GM21619 (cell line): ENCODE measurements around the gene GCM1.
"Not testable (repeated sequence)": the region's sequence is repeated elsewhere in the genome, so short reads cannot be mapped to it uniquely, and the experiment has no call there.

ENCODE experiments used
- ATAC-seq: cut with Tn5 transposase; IDR thresholded peaks from one replicate; pipeline ENCODE4 v1.9.1; 2021; ENCODE audit not compliant: unreplicated experiment

GCM1 gene, protein sequence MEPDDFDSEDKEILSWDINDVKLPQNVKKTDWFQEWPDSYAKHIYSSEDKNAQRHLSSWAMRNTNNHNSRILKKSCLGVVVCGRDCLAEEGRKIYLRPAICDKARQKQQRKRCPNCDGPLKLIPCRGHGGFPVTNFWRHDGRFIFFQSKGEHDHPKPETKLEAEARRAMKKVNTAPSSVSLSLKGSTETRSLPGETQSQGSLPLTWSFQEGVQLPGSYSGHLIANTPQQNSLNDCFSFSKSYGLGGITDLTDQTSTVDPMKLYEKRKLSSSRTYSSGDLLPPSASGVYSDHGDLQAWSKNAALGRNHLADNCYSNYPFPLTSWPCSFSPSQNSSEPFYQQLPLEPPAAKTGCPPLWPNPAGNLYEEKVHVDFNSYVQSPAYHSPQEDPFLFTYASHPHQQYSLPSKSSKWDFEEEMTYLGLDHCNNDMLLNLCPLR

DNA sequence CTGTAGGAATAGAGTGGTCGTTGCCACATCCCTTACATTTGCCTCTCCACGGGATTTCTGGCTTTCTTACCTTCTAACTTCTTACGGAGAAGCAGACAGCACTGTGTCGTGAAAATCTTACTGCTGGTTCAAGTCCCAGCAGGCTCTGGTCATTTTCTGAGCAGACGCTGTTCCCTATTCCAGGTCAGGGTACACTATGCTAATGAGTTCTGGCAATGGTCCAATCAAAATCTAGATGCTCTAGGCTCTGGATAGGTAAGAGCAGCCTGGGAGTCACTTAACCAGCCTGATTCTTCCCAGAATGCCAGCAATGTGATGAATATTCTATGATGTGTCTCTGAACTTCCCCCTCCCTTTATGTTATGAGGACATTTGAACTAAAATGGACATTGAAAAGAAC lies at the start of gene GCM1:
TSS of gene GCM1 (minus strand) at position 158 of the 400 bp plus-strand sequence. CDS start 3,209 bp downstream, outside the sequence.
- ATAC-seq = no peak

DNA sequence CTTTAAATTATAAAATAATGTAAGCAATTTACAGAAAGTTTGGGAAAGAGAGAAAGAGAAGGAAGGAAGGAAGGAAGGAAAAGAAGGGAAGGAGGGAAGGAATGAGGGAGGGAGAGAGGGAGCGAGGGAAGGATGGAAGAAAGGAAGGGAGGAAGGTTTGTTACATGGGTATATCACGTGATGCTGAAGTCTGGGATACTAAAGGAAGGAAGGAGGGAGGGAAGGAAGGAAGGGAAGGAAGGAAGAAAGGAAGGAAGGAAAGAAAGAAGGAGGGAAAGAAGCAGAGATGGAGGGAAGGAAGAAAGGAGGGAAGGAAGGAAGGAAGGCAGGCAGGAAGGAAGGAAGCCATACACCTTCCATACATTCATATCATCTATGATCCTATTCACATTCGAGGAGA lies 48.9 kb upstream of the GCM1 start:
- no peak for ATAC-seq

DNA sequence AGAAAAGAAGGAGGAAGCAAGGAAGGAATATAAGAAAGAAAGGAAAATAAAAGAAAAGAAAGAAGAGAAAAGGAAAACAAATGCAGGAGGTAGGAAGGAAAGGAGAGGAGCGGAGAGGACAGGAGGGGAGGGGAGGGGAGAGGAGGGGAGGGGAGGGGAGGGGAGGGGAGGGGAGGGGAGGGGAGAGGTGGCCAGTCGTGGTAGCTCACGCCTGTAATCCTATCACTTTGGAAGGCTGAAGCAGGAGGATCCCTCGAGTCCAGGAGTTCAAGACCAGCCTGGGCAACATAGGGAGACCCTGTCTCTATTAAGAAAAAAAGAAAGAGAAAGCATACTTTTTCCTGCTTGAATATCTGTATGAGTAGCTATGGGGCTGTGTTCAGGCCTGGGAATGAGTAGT lies 46.4 kb upstream of the GCM1 start:
- ATAC-seq = no peak

DNA sequence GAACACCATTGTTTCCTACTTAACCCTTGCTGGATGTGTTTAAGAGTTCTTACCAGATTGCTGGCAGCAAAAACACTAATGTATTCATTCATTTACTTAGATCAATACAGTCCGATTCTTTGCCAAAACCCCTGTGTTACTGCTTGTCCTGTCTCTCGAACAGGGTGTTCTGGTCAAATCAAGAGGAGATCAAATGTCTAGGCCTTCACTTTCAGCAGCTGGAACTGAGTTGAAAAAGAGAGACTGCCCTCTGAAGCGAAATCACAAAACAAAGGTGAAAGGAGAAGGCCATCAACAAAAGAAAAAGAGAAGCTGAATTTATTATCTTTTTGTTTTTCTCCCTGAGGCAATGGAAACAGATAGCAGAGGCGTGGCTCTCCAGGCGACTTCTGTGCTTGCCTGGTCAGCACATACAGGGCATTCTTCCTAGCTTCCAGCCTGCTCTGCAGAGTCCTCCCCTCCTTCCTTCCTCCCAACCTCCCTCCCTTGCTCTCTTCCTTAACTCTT lies 44.1 kb upstream of the GCM1 start:
- ATAC-seq = no peak

DNA sequence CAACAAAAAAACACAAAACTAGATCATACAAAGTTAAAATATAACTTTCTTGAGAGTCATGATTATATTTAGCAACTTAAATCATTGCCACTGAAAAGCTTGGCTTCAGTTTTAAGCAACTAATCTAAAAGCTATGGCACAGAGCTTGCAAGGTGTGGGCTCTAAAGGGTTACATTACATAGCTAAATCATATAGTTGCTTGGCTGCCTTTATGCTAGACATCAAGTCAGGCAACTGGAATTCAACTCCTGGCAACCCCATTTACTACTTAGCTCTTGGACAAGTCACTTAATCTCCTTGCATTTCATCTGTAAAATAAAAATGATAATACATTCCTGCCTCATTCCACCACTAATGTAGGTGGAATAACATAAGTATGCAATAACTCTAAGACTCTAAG lies 40.9 kb upstream of the GCM1 start:
- ATAC-seq = no peak

DNA sequence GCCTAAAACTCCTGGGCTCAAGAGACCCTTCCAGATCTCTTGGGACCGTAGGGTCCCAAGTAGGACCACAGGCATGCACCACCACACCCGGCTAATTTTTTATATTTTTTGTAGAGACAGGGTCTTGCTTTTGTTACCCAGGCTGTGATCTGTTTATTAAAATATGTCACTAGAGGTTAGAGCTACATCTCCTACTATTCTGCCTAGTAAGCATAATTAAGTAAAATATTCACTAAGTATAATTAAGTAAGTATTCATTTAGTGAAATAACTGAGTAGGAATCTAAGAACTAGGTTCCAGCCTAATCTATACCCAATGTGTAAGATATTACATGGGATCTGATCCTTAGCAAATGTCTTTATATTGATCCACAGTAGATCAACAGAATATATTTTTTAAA lies 40.2 kb upstream of the GCM1 start:
- no peak for ATAC-seq

DNA sequence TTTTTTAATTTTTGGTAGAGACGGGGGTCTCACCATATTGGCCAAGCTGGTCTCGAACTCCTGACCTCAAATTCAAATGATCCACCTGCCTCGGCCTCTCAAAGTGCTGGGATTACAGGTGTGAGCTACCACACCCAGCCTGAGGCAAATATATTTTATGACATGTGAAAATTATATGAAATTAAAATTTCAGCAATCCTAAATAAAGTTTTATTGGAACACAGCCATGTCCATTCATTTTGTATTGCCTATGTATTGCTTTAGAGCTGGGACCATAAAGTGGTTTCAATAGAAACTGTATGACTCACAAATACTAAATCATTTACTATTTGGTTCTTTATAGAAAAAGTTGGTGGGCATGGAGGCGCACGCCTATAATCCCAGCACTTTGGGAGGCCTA lies 32.0 kb upstream of the GCM1 start:
- no peak for ATAC-seq

DNA sequence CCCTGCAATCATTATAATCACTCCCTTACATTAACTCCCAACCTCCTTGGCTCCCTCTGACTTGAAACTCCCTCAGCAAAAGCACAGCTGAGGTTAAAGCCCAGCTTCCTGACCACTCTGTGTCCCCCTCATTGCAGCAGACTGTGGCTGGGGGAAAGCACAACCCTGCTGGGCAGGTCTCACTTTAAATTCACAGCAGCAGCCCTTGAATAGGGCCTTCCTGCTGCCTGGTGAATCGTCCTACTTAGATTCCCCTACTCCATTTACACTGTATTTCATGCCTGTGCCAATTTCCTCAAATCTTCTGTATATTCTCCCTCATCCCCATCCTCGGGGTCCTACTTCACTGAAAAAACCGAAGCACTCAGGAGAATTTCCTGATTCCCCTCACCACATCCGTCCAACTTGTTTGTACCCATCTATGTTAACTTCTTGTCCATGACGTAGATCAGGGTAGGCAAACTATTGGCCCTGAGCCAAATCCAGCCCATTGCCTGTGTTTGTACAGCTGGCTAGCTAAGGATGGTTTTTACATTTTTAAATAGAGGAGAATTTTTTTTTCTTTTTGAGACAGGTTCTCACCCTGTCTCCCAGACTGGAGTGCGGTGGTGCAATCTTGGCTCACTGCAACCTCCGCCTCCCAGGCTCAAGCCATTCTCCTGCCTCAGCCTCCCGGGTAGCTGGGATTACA lies 31.5 kb upstream of the GCM1 start:
- ATAC-seq = no peak

DNA sequence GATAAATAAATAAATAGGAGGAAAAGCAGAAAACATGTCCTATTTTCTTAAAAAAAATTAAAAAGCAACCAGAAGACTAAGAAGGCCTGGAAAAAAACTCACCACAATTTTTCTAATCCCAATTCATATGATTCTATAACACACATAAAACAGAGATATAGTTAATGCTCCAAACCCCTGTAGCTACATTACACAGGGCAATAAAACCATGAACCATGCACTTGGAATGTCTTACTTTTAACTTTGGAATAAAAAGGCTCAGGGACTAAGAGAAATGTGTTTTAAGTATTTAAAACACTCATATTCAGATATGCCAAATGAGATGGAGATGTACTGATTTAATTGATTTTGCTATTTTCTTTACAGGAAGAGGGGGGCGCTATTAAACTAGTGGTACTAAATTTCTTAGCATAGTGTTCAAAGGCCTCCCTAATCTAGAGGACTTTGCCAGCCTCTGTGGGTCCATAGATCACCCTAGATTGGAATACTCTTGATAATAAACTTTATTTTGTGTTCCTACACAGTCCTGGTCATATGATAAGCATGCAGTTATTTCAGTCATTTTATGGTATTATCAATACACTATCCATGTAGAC lies 30.3 kb upstream of the GCM1 start:
- ATAC-seq = no peak

DNA sequence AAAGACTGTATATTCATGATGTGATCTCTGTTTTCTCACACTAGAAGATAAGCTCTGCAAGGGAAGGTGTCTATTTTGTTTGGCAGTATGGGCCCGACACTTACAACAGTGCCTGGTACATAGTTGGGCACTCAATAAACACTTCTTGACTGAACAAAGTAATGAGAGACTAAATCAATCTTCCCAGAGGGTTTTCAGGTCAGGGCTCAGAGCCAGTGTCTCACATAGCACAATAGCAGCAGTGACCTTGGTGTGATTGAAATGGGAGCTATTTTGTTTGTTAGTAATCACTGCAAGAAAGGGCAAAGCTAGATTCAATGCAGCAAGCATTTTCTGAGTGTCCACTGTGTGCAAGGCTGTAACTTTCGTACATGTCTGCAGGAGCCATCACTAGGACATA lies 26.4 kb upstream of the GCM1 start:
- no peak for ATAC-seq

DNA sequence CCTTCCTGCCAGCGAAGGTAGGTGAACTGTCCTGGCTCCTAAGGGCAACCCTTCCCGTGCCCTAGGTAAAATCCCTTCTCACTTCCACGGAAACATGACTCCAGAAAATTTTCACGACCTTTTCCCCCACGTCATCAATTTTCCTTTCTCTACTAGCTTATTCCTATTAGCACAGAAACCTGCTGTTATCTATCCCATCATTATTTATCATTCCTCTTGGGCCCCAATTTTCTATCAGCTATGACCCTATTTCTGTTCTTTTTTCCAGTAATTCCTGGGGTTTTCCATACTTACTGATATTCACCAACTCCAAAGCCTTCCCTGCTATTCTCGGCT lies 23.8 kb upstream of the GCM1 start:
- ATAC-seq = no peak

DNA sequence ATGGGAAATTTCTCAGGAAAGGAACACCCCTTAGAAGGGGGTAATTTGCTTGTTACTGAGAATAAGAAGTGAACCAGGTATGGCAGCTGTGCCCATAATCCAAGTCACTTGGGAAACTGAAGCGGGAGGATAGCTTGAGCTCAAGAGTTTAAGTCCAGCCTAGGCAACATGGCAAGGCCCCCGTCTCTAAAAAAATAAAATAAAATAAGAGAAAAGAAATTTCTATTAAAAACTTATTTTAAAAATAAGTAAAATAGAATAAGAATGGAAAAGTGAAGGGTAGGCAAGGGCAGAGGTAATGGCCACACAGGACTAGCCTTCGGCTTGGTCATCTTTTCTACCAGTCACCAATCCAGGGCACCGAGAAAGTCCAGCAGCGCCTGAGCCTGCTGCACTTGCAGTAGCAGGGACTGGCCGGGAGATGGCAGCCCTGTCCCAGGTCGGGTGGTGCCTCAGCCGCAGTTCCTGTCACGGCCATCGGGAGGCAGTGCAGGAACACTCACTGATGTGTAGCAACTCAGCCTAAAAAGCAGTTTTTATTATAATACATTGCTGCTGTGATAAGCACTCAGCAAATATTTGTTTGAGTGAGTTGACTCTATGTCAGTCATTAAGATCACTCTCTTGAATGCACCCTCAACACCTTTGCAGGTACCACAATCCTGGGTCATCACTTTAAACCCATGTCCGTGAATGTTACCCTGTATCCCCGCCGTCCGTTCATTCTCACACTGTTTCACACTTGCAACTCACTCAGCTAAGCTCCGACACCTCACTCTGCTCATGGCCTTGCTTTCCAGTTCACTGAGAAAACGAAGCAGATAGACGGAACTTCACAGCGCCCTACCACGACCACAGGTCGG lies 23.2 kb upstream of the GCM1 start:
- ATAC-seq = peak; percentile 72

DNA sequence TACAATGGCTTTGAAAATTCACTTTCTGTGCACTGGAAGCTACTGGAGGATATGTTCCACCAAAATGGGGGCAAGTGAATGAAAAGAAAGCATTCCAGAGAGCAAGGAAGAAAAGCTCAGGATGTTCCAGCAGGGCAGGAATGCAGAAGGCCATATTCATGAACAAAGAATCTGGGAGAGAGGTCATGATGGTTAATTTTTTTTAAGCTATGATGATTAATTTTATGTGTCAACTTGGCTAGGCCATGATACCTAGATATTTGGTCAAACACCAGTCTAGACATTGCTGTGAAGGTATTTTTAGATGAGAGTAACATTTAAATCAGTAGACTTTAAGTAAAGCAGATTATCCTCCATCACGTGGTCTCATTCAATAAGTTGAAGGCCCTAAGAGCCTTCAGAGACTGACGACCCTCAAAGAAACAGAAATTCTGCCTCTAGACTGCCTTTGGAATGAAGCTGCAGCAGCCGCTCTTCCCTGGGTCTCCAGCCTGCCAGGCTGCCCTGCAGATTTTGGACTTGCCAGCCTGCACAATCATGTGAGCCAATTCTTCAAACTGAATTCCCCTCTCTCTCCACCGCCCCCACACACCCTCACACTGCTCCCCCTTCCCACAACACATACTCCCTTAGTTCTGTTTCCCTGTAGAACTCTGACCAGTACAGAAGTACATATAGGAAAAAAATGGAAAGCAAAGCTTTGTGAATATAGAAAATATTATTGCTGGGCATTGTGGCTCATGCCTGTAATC lies 20.1 kb upstream of the GCM1 start:
- no peak for ATAC-seq

DNA sequence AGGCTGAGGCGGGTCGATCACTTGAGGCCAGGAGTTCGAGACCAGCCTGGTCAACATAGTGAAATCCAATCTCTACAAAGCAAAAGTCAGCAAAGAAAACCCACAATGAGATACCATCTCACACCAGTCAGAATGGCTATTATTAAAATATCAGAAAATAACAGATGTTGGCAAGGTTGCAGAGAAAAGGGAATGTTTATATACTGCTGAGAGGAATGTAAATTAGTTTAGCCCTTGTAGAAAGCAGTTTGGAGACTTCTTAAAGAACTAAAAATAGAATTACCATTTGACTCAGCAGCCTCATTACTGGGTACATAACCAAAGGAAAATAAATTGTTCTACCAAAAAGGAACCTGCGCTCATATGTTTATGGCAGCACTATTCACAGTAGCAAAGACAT lies 16.7 kb upstream of the GCM1 start:
- ATAC-seq = no peak

DNA sequence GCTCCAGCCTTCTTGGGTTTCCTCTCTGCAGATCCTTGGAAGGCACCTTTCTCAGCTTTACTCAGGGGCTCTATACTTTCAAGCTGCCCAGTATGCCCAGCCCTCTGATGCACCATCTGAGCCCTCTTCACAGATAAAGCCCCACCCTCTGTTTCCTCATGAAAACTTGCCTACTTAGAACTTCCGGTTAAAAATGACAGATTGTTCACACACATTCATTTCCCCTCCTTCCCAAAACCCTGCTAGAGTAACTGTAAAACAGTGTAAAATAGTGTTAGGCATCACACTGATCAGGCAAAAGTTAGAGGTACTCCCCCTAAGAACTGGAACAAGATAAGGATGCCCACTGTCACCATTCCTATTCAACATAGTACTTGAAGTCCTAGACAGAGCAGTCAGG lies 14.0 kb upstream of the GCM1 start:
- ATAC-seq = no peak

DNA sequence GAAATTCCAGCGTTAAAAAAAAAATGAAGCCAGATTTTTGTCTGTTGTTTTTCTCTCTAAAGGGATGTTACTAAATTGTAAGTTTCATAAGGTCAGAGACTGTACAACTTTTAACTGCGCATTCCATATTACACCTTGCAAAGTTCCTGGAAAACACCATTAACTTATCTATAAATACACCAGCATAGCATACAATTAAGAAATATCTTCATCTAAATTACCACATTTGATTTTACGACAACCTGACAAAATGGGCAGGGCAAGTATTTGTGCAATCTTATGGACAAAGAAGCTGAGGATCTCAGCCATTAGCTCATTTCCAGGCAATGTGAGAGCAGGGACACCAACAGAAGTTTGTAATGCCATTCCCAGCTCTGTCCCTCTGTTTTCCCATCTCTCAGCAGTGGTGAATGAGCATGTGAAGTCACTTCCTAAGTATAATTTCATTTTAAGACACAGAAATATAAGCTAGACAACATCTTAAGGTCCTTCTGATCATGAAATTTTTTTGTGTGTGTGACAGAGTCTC lies 12.9 kb upstream of the GCM1 start:
- ATAC-seq = no peak

DNA sequence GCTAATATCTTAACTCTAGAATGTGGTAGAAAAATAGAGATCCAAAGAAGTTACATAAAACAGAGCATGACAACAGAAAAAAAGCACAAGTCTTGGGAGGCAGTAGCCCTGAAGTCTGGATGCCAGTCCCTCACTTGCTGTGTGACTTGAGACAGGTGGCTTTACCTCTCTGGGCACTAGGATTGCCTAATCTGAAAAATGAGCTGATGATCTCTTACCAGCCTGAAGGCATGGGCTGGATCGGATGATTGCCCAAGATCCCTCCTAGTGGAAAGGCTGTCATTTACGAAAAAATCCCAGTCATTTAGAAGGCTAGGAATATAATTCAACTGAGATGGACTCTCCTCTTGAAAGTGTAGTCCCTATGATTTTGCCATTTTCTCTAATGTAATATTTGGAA lies 10.9 kb upstream of the GCM1 start:
- ATAC-seq = no peak

DNA sequence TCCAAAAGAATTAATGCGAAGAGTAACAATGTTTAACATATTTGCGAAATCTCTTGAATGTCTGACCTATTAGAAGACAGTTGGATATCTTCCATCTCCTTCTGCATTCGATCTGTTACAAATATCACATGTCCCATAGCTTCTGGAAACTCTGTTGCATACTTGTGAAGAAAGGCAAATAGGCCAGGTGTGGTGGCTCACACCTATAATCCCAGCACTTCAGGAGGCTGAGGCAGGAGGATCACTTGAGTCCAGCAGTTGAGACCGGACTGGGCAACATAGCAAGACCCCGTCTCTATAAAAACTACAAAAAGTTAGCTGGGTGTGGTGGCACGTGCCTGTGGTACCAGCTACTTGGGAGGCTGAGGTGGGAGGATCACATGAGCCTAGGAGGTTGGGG lies 9.4 kb upstream of the GCM1 start:
- ATAC-seq = not testable (repeated sequence)

DNA sequence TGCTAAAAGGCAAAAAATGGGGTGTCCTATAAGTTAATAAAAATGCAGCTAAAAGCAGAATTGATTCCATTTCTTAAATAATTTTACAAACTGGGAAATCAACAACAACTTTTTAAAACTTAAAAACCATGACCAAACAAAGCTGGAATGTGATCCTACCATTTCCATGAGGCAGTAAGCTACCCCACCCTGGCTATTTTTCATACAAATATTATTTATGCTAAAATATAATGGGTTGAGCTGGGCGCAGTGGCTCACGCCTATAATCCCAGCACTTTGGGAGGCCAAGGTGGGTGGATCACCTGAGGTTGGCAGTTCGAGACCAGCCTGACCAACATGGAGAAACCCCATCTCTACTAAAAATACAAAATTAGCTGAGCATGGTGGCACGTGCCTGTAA lies 6.6 kb upstream of the GCM1 start:
- not testable (repeated sequence) for ATAC-seq

DNA sequence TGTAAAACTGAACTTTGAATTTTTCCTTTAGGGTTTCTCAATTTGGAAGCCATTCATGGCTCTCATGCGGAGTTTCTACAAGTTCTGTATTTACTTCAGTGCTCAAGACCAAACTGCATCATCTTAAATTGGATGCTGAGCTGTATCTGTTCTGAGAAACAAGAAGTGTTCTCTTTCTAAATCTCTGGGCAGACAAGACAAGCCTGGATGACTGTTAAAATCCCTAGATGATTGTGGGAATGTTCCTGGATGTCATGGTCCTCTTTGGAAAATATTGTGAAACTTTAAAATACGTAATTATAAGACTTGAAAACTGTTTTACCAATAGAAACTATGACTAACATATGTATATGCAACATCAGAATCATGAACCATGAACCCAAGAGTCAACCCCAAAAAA lies 6.2 kb upstream of the GCM1 start:
- no peak for ATAC-seq
